Measurements from ENCODE around the gene ZNF668. TPM values are rescaled to one million over a fixed set of nuclear protein-coding genes. Genes with fewer than 3 reads are reported as not detected.
"Not testable (repeated sequence)": the region's sequence is repeated elsewhere in the genome, so short reads cannot be mapped to it uniquely, and the experiment has no call there.

Gene ZNF668
- total RNA-seq, 1 experiment from 2014 or later: 10.6 TPM

DNA sequence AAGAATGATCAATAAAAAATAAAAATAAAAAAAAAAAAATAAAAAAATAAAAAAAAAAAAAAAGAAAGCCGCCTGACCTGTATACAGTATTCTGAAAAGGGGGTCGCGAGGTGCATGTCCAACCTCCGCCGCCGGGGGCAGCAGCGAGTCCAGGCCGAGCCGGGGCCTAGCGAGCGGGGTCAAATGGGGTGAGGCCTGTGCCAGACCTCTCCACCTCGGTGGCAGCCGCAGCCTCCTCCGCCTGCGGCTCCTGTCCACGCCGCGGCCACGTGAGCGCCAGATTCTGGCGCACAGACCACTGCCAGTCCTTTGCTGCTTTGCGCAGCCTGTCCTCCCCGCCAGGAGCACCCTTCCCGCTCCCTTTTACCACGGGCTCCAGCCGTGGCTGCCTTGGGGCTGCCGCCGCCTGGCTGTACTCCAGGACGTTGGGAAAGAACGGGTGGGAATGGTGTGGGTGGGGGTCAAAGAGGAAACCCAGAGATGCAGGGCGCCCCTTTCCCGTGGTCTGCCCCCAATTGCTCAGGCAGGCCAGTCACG is 31.7 kb upstream of the ZNF668 start:
- DNase-seq (ENCODE audit: extremely low read depth, low read depth): peak; percentile 67

DNA sequence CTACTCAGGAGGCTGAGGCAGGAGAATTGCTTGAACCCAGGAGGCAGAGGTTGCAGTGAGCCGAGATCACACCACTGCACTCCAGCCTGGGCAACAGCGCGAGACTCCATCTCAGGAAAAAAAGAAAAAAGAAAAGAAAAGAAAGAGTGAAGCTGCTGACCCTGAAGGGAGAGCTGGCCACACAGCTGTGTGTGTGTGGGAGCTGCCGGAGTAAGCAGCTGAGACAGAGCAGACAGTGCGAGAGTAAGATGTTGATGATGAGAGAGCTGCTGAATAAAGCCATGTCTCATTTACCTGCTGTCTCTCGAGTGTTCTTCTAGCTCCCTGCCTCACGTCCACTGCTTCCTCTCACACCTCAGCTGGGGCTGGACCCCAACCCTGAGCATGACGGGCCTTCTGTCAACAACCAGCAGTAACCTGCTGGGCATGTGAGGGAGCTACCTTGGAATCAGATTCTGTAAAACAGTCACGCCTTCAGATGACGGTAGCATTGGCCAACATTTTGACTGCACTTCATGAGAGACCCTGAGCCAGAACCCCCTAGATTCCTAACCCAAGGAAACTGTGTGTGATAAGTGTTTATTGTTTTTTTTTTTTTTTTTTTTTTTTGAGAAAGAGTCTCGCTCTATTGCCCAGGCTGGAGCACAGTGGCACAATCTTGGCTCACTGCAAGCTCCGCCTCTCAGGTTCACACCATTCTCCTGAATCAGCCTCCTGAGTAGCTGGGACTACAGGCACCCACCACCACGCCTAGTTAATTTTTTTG is 27.0 kb upstream of the ZNF668 start:
- DNase-seq (ENCODE audit: extremely low read depth, low read depth): not testable (repeated sequence)

DNA sequence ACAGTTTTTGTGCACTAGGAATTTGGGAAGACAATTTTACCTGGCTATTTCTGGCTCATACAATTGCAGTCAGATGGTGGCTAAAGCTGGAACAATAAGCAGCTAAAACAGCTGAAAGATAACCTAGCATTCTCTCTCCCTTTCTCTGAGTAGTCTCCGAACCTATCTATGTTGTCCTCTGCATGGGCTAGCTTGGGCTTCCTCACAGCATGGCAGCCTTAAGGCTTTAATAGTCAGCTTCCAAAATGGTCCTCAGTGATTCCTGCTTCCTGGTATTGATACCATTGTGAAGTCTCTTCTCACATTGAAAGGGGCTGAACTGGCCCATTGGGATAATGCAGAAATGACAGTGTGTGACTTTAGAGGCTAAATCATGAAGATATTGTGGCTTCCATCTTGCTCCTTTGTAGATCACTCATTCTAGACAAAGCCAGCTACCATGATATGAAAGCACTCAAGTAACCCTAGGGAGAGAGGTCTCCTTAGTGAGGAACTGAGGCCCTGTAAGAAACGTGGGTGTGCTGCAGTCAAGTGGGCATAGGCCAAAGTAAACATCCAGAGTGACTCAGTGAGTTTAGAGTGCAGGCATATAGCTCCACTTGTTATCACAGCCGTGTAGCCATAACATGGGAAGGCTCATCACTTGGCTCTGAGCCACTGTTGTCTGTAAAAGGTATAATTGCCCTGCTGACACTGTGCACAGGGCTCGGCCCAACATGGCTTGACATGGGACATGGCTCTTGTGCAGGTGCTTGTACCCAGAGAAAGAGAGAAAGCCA is 26.0 kb upstream of the ZNF668 start:
- DNase-seq (ENCODE audit: extremely low read depth, low read depth): no peak

DNA sequence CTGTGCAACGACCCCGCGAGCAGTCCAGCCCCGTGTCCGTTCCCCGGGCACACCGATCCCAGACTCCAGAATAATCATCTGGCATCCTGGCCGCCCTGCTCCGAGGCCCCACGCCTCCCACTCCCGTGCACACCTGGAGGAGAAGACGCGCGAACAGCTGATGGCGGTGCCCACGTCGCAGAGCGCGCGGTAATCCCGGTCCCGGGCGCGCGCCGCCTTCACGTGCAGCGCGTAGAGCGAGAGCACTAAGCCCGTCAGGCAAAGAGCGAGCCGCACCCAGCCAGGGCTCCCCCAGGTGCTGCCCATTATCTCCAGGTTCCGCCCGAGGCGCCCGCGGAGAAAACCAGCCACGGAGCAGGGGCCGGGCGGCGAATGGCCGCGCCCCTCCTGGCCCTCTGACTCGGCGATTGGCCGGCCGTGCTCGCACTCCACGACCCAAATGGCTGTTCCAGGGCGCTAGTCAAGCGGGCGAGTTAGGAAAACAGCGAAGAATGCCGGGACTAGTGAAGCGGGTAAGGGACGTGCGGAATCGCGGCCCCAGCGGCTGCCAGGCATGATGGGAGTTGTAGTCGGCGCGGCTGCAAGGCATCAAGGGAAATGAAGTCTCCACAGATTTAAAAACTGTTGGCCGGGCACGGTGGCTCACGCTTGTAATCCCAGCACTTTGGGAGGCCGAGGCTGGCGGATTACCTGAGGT is 20.5 kb upstream of the ZNF668 start, which contains the start of gene VKORC1:
TSS of gene VKORC1 (minus strand) at position 374 of the 697 bp plus-strand sequence. CDS start at position 306, 68 bp downstream.
- peak; percentile 98 for DNase-seq (ENCODE audit: extremely low read depth, low read depth)

DNA sequence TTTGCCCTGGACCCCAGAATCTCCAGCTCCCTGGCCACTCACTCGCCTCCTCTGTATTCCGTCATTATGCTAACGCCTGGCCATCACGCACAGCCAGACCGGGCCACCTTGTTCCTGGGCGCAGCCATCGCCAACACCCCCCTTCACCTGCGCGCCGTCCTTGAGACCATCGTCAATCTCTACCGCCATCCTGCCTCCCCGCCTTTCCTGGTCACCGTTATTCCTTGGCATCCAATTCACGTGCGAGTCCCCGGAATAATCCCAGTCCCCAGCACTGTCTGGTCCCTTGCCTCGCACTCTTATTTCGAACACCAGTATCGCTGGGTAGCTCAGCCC is 20.0 kb upstream of the ZNF668 start:
- no peak for DNase-seq (ENCODE audit: extremely low read depth, low read depth)

DNA sequence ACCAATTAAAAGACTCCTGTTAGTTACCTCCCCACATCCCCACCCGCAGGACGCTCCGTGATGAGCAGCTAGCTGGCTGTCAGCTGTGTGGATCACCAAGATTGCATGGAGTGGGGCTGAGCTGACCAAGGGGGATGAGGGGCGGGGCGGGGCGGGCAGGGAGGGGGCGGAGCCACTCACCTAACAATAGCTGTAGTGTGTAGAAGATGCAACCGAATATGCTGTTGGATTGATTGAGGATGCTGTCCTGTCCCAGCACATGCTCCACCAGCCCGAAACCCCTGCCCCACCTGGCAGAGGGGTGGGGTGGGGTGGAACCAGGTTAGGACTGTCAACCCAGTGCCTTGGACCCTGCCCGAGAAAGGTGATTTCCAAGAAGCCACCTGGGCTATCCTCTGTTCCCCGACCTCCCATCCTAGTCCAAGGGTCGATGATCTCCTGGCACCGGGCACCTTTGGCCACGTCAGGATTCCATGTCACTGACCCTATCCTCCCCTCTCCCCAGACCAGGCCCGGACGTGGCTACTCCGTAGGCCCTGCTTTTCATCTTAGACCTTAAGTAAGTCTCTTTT is 19.2 kb upstream of the ZNF668 start:
- DNase-seq (ENCODE audit: extremely low read depth, low read depth): no peak

DNA sequence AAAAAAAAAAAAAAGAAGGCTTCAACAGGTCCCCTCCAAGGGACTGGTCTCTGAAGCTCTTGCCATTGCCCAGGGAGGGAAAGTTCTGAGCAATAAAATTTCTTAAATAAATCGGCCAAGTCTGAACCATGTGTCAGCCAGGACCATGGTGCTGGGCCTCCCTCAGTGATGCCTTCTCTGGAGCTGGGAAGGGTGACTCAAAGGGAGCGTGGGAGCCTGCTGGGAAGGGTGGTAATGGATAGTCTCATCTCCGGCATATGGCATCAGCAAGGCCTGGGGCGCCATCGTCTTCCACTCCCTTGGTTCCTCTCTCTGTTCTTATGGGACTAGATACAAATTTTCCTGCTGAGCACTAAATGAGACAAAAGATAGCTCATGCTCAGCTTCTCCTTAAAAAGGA is 18.3 kb upstream of the ZNF668 start:
- DNase-seq (ENCODE audit: extremely low read depth, low read depth): no peak

DNA sequence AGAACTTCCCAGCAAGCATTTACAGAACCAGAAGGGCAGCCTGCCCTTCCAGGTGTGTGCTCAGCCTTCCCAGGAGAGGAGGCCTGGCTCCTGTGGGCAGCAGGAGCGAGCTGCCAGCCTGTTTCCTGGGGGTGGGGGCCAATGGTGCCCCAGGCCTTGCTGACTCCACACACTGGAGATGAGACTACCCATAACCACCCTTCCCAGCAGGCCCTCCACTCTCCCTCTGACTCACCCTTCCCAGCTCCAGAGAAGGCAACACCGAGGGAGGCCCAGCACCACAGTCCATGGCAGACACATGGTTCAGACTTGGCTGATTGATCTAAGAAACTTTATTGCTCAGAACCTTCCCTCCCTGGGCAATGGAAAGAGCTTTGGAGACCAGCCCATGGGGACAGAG is 16.5 kb upstream of the ZNF668 start:
- DNase-seq (ENCODE audit: extremely low read depth, low read depth): no peak

DNA sequence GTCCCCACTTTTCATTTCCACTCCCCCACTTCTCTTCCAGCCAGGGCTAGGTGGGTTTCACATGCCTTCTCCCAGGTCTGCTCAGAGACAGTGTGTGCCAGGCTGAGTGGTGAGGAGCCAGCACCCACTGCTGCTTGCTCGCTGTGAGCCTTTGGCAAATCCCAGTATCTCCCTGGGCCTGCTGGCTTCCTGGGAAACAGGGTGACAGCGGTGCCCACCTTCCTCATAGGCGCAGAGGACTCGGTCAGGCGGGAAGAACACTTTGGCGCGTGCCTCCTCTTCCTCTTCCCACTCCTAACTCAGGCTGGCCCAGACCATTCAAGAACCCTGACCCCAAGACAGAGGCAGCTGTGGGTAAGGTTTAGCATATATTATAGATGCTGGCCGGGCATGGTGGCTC is 15.2 kb upstream of the ZNF668 start:
- DNase-seq (ENCODE audit: extremely low read depth, low read depth): no peak

DNA sequence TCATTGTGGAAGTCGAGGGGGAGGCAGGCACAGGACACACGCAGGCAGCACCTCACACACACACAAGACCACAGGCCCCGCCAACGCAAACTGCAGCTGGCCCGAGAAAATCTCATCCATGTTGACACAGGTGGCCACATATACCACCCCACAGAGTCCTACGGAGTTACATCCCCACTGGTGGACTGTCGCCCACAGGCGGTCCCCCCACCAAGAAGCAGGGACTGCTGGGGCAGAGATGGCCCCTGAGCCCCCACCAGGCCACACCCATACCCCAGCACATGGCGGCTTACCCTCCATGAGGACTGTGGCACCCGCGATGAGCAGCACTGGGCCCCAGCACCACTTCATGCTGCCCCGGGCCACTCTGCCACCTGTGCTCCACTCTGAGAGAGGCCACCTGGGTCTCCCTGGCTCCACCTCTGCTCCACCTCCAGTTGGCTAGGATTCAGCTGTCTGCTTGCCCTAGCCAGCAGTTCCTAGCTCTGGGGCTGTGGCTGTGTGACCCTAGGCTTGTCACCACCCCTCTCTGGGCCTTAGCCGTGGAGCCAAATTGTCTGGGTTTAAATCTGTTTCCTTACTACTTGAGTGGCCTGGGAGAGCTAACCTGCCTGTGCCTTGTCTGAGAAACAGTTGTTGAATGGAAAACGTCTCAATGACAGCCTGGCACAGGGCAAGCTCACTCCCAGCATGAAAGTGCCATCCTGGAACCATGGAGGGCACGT is 14.6 kb upstream of the ZNF668 start, which contains the start of gene PRSS53:
TSS of gene PRSS53 (minus strand) at position 485 of the 725 bp plus-strand sequence. CDS start at position 351, 134 bp downstream.
- DNase-seq (ENCODE audit: extremely low read depth, low read depth): no peak

DNA sequence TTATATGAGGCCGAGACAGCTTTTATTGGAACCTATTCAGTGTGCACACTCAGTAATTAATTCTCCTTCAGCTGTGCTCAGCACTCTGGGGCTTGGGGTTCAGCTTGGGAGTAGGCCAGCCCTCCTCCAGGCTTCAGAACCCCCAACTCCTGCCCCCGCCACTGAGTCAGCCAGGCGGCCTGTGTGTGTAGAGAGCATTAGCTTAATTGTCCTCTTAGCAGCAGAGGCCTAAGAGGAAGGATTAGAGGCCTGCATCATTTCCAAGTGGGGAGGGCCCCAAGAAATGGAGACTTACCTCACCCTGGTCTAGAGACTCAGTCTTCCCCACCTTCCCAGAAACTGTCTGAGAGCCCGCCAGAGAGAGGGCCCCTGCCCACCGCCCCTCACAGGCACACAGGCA is 13.9 kb upstream of the ZNF668 start:
- DNase-seq (ENCODE audit: extremely low read depth, low read depth): no peak

DNA sequence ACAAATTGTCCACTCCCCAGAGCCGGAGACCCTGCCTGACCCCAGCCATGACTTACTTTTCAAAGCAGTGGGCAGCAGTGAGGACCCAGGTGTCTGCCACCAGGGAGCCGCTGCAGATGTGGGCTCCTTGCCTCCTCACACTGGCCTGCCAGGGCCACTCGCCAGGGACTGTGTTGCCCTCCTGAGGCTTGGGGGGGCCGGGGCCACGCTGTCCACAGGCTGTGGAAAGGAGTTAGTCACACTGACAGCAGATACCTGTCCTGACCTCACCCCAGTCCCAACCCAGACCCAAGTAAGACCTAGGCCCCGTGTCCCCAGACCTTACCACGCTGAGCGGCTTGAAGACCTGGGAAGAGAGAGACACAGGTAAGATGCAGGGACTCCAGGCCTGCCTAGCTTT is 13.4 kb upstream of the ZNF668 start:
- no peak for DNase-seq (ENCODE audit: extremely low read depth, low read depth)

DNA sequence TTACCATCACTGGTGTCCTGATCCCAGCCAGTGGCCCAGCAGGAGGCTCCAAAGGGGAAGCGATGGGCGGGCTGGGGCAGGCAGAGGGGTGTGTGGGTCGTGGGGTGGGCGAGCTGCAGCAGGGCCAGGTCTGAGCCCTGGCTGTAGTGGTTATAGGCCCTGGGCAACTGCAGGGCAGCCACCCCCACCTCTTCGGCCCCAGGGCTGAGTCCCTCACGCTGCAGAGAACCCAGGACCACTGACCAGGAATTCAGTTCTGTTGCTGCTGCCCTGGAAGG is 12.5 kb upstream of the ZNF668 start:
- no peak for DNase-seq (ENCODE audit: extremely low read depth, low read depth)

DNA sequence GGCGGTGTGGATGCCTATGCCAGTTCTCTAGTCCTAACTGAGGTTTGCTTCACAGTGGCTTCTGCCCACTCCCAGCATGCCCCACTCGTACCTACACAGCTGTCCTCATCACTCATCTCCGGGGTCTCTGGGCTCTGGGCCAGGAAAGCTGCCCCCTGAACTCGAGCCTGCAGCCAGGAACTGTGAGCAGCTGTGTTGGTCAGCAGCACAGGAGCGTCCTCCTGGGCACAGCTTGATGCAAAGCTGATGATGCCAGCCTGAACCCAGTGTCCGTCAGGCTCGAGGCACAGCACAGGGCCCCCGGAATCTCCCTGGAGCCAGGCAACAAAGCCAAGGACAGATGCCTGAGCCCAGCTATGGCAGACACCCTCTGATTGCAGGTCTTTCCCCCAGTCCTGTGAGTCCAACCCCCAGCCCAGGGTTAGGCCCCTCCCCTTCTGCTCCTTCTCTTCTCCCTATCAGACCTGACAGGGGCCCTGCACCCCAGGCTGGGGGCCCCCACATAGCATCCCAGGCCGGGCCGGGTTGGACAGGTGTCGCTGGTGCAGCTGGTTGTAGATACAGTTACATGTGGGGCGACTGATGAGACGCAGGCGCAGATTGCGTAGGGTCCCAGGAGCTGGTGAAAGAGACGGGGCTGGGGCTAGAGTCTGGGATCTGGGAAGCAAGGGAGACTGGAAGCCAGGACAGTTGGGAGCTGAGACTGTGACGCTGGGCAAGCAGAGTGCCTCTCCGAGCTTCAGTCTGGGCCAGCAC is 12.0 kb upstream of the ZNF668 start:
- DNase-seq (ENCODE audit: extremely low read depth, low read depth): no peak

DNA sequence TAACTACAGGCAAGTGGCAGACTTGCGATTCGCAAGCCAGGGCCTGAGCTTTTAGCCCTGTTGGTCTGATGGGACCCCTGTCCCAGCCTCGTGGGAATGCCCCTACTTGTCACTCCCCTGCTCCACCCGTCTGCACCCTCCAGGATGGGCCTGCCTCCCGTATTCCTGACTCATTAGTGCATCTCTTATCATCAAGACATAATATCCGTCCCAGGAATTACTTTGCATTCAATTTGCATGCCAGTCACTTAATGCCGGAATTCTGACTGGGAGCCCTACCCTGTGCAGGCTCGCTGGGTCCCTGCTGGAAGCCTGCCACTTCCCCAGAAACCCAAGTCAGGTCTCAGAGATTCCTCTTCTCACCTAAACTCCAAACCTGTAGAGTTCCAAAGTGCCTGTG is 11.4 kb upstream of the ZNF668 start:
- no peak for DNase-seq (ENCODE audit: extremely low read depth, low read depth)

DNA sequence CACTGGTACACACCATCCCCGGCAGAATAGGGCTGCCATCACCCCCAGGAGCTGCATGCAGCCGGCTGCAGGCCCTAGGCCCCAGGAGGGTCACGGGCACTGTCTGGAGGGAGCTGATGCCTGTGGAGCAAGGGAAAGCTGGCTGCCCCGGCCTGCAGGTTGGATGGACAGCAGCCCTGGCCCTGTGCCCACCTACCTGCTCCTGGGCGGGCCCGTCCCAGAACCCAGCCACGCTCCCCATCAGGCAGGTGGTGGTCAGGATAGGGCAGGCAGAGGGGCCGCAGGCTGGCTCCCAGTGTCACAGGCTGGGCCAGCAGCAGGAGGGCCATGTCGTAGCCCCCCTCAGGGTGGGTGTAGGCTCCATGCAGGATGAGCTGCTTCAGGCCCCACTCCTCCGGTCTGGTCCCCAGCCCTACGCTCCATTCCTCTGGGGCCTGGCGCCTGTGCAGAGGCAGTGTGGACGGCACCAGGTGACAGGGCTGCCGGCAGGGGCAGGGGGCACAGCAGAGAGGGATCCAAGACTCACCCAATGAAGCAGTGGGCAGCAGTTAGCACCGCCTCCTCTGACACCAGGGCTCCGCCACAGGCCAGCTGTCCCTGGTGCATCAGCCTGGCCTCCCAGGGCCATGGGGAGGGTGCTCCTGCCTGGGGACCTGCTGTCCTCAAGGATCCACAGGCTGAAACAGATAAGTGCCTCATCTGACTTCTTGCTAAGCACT is 10.7 kb upstream of the ZNF668 start:
- DNase-seq (ENCODE audit: extremely low read depth, low read depth): no peak

DNA sequence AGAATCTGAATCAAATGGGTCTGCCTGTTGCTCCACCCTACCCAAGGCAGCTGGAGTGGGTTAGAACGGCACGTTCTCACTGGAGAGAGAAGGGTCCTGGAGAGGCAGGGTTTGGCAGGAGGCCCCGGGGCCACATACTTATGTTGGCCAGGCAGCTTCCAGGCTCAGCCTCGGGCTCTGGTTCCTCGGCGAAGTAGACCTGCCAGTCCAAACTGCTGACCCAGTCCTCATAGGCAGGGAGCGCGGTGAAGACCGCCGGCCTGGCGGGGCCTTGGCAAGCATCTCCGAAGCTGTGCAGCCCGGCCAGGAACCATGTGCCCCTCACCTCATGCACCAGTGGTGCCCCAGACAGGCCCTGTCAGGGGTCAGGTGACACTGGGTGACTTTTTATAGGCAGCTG is 9.9 kb upstream of the ZNF668 start:
- no peak for DNase-seq (ENCODE audit: extremely low read depth, low read depth)

DNA sequence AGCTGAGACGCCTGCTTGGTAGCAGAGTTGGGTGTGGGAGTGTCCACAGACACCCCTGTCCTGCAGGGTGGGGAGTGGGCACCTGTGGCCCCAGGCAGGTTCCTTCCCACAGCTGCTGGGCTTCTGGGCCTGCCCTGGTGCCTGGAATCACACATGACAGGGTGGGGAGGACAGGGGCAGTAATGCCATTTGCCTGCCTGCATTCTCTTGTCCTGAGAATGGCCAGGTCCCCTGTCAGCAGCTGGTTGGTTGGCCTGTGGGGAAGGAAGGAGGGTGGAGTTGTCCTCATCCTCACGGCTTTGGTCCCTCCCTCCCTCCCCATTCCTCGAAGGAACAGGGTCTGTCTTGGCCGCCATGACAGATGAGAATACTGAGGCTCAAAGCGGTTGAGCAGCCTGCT is 9.5 kb upstream of the ZNF668 start:
- no peak for DNase-seq (ENCODE audit: extremely low read depth, low read depth)

DNA sequence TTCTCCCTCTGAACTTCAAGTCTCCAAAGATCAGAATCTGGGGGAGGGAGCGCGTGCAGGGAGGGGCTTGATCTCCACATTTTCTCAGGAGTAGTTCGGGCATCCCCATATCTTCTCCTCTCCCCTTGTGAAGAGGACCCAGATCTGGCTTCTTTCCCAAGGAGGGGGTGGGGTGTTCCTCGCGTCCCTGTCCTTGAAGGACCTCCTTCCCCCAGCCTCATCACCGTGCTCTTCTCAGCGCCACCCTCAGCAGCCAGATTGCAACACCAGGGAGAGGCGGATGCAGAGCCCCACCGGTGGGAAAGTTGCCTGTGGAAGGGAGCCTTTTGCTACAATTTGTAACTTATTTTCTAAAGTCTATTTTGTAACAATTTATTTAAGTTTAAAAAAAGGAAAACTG is 9.0 kb upstream of the ZNF668 start:
- DNase-seq (ENCODE audit: extremely low read depth, low read depth): no peak

Data from NCI-H460 (cell line).